ENCODE results near the gene ATP1A1.

ATP1A1 gene

GRCh38 chr1:116420417-116421200, 47.6 kb downstream of the ATP1A1 start:
- DNase-seq = no peak
- Mint-ChIP-seq H3K27me3 (peaks cover 0 to 6% of the 10 kb centered on the region in 2 donors), H3K27ac (no peak overlapping the region), H3K4me3 (no peak overlapping the region), H3K9me3 (no peaks in the 10 kb centered on the region), H3K4me1 (ENCODE audit: low read depth in 2 of 2) (peaks cover 13 to 19% of the 10 kb centered on the region in 2 donors), H3K36me3 (ENCODE audit: insufficient read depth) (peaks cover 15% of the 10 kb centered on the region)
- no peak for ATAC-seq (replicated peaks)

GRCh38 chr1:116424438-116424837, 51.4 kb downstream of the ATP1A1 start:
- Mint-ChIP-seq H3K36me3 (ENCODE audit: insufficient read depth) (peaks cover 3% of the 10 kb centered on the region), H3K27me3 (peaks cover 0 to 11% of the 10 kb centered on the region in 2 donors), H3K27ac (no peak overlapping the region), H3K9me3 (no peaks in the 10 kb centered on the region), H3K4me1 (ENCODE audit: low read depth in 2 of 2) (no peaks in the 10 kb centered on the region), H3K4me3 (no peak overlapping the region)
- ATAC-seq (replicated peaks) (no peak), DNase-seq (no peak)

DNA sequence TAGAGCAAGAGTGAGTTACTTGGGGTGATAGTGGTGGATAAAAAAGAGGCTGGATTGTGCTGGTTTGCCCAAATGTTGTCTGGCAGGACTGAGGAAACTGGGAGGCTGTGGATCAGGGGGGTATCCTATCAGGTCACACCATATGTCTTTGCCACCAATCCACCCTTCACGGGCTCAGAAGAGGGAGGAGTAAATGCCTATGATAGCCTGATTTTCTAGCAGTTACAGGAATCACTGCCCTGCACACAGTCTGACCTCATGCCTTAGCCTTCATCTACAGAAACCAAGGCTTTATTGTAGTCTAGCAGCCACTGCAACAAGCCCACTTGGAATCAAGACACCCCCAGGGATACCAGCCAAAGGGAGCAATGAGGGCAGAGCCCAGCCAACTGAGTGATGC, 51.8 kb downstream of the ATP1A1 start:
- Mint-ChIP-seq H3K36me3 (ENCODE audit: insufficient read depth) (peaks cover 2% of the 10 kb centered on the region), H3K9me3 (no peaks in the 10 kb centered on the region), H3K27me3 (peaks cover 0 to 11% of the 10 kb centered on the region in 2 donors), H3K4me3 (no peak overlapping the region), H3K27ac (no peak overlapping the region), H3K4me1 (ENCODE audit: low read depth in 2 of 2) (no peaks in the 10 kb centered on the region)
- ATAC-seq (replicated peaks) = no peak
- DNase-seq = no peak

DNA sequence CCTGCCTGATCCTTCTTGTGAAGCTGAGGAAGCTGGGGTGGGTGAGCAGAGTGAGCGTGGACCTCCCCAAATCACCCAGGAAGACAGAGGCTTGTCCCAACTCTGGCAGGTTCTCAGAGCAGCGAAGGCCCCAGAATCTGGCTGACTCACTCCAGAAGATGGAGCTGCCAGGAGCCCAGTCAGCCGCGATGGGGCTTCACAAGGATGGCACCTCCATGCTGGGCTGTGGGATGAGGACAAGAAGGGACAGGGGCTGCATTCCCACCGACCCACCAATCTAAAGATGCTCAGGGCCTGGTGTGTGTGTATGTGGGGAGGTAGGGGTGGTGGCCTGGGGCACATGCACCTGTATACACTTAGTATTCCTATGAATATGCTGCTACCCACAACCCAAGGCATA, 52.9 kb downstream of the ATP1A1 start:
- no peaks in the 10 kb centered on the region for H3K9me3 Mint-ChIP-seq

DNA sequence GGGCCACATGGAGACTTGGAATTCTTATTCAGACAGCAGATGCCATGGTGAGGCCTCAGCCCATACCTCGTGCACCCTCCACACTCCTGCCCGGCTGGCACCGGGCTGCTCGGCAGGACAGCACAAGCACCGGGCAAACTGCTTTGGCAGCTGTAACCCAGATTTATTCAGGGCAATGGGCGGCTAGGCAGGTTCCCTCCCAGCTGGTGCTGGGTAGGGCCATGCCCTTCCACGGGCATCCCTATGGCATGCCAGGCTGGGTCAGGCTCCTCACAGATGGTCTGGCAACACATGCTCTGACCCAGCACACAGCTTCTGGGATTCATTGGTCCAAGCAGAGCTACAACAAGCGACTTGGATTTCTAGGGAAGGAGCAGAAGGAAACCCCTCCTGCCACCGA, 53.4 kb downstream of the ATP1A1 start:
- no peak overlapping the region for H3K4me3 Mint-ChIP-seq
- H3K27ac Mint-ChIP-seq = no peak overlapping the region
- no peaks in the 10 kb centered on the region for H3K36me3 Mint-ChIP-seq (ENCODE audit: insufficient read depth)
- no peaks in the 10 kb centered on the region for H3K9me3 Mint-ChIP-seq
- ATAC-seq (replicated peaks) (no peak), DNase-seq (no peak)
- H3K4me1 Mint-ChIP-seq (ENCODE audit: low read depth in 2 of 2) = no peaks in the 10 kb centered on the region
- H3K27me3 Mint-ChIP-seq = peaks cover 0 to 11% of the 10 kb centered on the region in 2 donors

More for the DNA sequence above, 52.9 kb downstream of the ATP1A1 start:
- no peak for DNase-seq
- Mint-ChIP-seq H3K36me3 (ENCODE audit: insufficient read depth) (no peaks in the 10 kb centered on the region), H3K4me3 (no peak overlapping the region), H3K4me1 (ENCODE audit: low read depth in 2 of 2) (no peaks in the 10 kb centered on the region), H3K27me3 (peaks cover 0 to 11% of the 10 kb centered on the region in 2 donors), H3K27ac (no peak overlapping the region)
- ATAC-seq (replicated peaks) = no peak

GRCh38 chr1:116428576-116428975, 55.5 kb downstream of the ATP1A1 start:
- peaks cover 0 to 11% of the 10 kb centered on the region in 2 donors for H3K27me3 Mint-ChIP-seq
- no peaks in the 10 kb centered on the region for H3K4me1 Mint-ChIP-seq (ENCODE audit: low read depth in 2 of 2)
- ATAC-seq (replicated peaks) = no peak
- H3K27ac Mint-ChIP-seq = no peak overlapping the region
- no peaks in the 10 kb centered on the region for H3K9me3 Mint-ChIP-seq
- no peak overlapping the region for H3K4me3 Mint-ChIP-seq
- no peaks in the 10 kb centered on the region for H3K36me3 Mint-ChIP-seq (ENCODE audit: insufficient read depth)
- no peak for DNase-seq

DNA sequence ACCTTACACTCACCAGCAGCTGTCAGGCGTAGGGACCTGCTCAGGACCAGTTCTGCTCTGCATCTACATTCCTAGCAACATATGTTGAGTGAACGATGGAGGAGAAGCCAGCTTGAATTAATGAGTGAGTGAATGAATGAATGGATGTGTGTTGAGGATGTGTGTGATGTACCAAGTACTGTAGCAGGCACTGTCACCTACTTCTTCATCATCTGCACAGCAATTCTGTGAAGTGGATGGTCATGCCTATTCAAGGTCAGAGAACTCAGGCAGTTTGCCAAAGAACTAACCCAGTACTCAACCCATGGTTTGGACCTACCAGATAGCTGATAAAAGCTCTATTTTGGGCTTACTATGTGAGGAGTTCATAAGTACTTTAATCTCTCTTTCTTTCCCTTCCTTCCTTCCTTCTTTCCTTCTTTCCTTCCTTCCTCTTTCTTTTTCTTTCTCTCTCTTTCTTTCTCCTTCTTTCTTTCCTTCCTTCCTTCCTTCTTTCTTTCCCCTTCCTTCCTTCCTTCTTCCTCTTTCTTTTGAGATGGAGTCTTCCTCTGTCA, 56.9 kb downstream of the ATP1A1 start:
- ATAC-seq (replicated peaks) (no peak), DNase-seq (no peak)
- Mint-ChIP-seq H3K27me3 (peaks cover 0 to 5% of the 10 kb centered on the region in 2 donors), H3K27ac (no peak overlapping the region), H3K4me3 (no peak overlapping the region), H3K36me3 (ENCODE audit: insufficient read depth) (no peaks in the 10 kb centered on the region), H3K9me3 (no peaks in the 10 kb centered on the region), H3K4me1 (ENCODE audit: low read depth in 2 of 2) (no peaks in the 10 kb centered on the region)

- Mint-ChIP-seq H3K27me3 (peaks cover 0 to under 1% of the 10 kb centered on the region in 2 donors), H3K4me1 (ENCODE audit: low read depth in 2 of 2) (no peaks in the 10 kb centered on the region), H3K4me3 (no peak overlapping the region), H3K36me3 (ENCODE audit: insufficient read depth) (no peaks in the 10 kb centered on the region), H3K9me3 (no peaks in the 10 kb centered on the region), H3K27ac (no peak overlapping the region)
- no peak for ATAC-seq (replicated peaks)
- no peak for DNase-seq
These were observed 58.9 kb downstream of the ATP1A1 start for GRCh38 chr1:116431870-116432500.

GRCh38 chr1:116432655-116433265, 59.7 kb downstream of the ATP1A1 start:
- Mint-ChIP-seq H3K27me3 (no peaks in the 10 kb centered on the region), H3K9me3 (no peaks in the 10 kb centered on the region), H3K4me3 (no peak overlapping the region), H3K27ac (no peak overlapping the region), H3K4me1 (ENCODE audit: low read depth in 2 of 2) (no peaks in the 10 kb centered on the region), H3K36me3 (ENCODE audit: insufficient read depth) (no peaks in the 10 kb centered on the region)
- DNase-seq = no peak
- no peak for ATAC-seq (replicated peaks)

GRCh38 chr1:116433275-116434257, 60.5 kb downstream of the ATP1A1 start:
- peak; percentile 30 for ATAC-seq (replicated peaks)
- DNase-seq = no peak
- H3K4me3 Mint-ChIP-seq = no peak overlapping the region
- H3K27ac Mint-ChIP-seq = no peak overlapping the region
- peaks cover 0 to 2% of the 10 kb centered on the region in 2 donors for H3K27me3 Mint-ChIP-seq
- no peaks in the 10 kb centered on the region for H3K4me1 Mint-ChIP-seq (ENCODE audit: low read depth in 2 of 2)
- no peaks in the 10 kb centered on the region for H3K9me3 Mint-ChIP-seq
- H3K36me3 Mint-ChIP-seq (ENCODE audit: insufficient read depth) = no peaks in the 10 kb centered on the region

GRCh38 chr1:116434849-116435248, 61.8 kb downstream of the ATP1A1 start:
- H3K36me3 Mint-ChIP-seq (ENCODE audit: insufficient read depth) = no peaks in the 10 kb centered on the region
- no peak for ATAC-seq (replicated peaks)
- H3K4me1 Mint-ChIP-seq (ENCODE audit: low read depth in 2 of 2) = no peaks in the 10 kb centered on the region
- no peak for DNase-seq
- no peak overlapping the region for H3K4me3 Mint-ChIP-seq
- no peak overlapping the region for H3K27ac Mint-ChIP-seq
- peaks cover 0 to 12% of the 10 kb centered on the region in 2 donors for H3K27me3 Mint-ChIP-seq
- H3K9me3 Mint-ChIP-seq = no peaks in the 10 kb centered on the region

GRCh38 chr1:116435806-116436610, 63.0 kb downstream of the ATP1A1 start:
- H3K9me3 Mint-ChIP-seq = no peaks in the 10 kb centered on the region
- ATAC-seq (replicated peaks) = peak; percentile 28
- peaks cover 11 to 20% of the 10 kb centered on the region in 2 donors for H3K27me3 Mint-ChIP-seq
- H3K4me1 Mint-ChIP-seq (ENCODE audit: low read depth in 2 of 2) = no peaks in the 10 kb centered on the region
- no peak overlapping the region for H3K4me3 Mint-ChIP-seq
- no peaks in the 10 kb centered on the region for H3K36me3 Mint-ChIP-seq (ENCODE audit: insufficient read depth)
- no peak overlapping the region for H3K27ac Mint-ChIP-seq
- DNase-seq = no peak

Measured in effector memory CD8-positive, alpha-beta T cell (primary cell).